NT2/D1 (cell line): Measurements from ENCODE around the gene ZEB1.

Experiments used
- YY1 ChIP-seq: IDR thresholded peaks from 2 replicates; pipeline ENCODE4 v1.6.1; 2011; ENCODE audit not compliant: insufficient read length, insufficient read depth
- ZNF274 ChIP-seq: IDR thresholded peaks from 2 replicates; pipeline ENCODE4 v1.6.1; 2011; ENCODE audit warnings: mild to moderate bottlenecking, low read depth, low read length

- no peak for TF ChIP-seq YY1
- TF ChIP-seq ZNF274, result no peak
Observed at GRCh38 chr10:31362023-31362641, 43.1 kb downstream of the ZEB1 start.
